HG03432 (cell line): ENCODE measurements around the gene LRRTM4.
"Not testable (repeated sequence)": the region's sequence is repeated elsewhere in the genome, so short reads cannot be mapped to it uniquely, and the experiment has no call there.

Experiments used
- ATAC-seq: cut with Tn5 transposase; IDR thresholded peaks from one replicate; pipeline ENCODE4 v1.9.1; 2021; ENCODE audit warnings: mild to moderate bottlenecking, moderate library complexity; ENCODE audit not compliant: unreplicated experiment

The LRRTM4 gene

DNA sequence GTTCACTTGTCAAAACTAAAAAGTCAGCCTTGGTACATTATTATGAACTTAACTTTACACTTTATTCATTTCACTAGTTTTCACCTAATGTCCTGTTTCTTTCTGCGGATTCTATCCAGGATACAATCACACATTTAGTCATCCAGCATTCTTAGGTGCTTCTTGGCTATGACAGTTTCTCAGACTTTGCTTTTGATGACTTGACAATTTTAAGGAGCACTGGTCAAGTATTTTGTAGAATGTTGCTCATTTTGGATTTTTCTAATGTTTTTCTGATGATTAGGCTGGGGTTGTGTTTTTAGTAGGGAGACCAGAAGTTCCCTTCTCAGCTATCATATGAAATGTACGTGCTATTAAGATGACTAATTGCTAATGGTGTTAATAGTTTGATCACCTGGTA, 601.2 kb downstream of the LRRTM4 start:
- no peak for ATAC-seq

DNA sequence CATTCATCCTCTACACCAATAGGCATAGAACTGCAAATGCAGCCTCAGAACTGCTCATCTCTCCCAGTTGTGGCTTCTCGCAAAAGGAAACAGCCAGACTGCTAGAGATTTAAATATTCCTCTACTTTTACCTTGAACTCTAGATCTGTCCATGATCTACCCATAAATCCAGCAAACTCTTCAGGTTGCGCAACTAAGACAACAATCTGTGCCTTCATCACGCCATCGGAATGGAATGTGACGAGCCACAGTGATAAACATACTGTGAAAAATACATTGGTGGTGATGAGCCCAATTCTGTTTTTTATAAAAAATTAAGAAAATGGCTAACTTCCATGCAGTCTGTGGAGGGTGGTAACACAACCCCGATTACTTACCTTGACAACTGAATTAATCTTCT, 626.7 kb downstream of the LRRTM4 start:
- ATAC-seq, result no peak

DNA sequence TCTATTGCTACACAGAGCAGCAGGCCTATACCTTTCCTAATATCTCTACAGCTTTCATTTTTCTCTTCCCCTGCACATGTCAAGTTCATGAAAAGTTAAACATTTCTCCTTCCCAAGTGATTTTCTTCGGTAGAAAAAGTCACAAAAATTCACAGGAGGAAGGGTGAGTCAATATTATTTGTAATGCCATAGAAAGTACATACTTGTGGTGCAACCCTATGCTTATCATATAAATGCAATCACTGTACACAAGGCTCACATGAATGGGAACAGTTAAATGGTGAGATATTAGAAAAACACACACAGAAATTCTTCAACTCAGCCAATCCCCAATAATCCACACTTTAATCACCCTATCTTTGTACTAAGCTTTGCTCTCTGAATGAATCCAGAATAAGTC, 651.6 kb downstream of the LRRTM4 start:
- ATAC-seq, result no peak

DNA sequence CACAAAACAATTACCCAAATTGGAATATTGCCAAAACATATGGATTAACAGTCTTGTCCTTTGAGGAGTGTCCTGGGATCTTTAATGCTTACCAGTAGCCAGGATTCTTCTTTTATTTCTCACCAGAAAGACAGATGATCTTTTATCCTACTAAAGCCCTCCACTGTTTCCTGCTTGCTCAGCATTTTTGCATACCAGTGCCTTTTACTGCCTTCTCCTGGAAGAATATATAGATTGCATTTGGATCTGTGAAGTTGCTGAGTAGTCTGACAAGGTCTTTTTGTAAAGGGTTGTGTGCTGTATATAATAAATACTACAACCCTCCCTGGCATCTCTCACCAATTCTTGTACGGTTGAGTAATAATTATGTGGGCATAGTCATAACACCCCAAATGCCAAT, 652.2 kb downstream of the LRRTM4 start:
- ATAC-seq, result no peak

GRCh38 chr2:76867854-76868253, 654.3 kb downstream of the LRRTM4 start:
- ATAC-seq, result no peak

DNA sequence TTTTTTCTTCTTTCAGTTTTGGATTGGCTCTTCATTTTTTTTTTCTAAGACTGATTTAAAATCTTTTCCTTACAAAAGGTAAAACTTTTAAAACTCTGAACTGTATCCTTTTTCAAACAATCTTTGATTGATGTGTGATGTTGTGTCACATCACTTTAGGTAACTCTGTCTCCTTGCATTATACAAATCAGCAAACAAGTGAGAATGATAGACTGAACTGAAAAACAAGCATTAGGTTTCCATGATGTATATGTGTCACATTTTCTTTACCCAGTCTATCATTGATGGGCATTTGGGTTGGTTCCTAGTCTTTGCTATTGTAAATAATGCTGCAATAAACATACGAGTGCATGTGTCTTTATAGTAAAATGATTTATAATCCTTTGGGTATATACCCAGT, 655.7 kb downstream of the LRRTM4 start:
- no peak for ATAC-seq

GRCh38 chr2:76862901-76863300, 659.3 kb downstream of the LRRTM4 start:
- ATAC-seq, result no peak

DNA sequence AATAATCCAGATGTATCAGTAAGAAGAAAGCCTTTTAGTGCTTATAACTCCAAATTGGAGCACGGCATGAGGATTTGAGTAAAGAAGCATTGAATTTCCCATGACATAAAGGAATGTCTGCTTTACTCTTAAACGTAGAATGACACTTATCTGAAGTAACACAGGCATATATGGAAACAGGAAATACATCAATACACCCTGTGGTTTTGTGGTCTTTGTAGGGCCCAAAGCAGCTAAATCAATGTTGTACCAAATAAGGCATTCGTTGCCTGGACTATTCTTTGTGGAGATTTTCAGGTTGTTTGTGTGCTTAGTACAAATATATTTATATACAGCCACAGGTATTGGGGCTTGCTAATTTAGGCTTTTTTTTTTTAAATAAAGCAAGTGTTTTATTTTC, 660.5 kb downstream of the LRRTM4 start:
- ATAC-seq, result peak; percentile 76

- ATAC-seq, result no peak
These were observed 671.2 kb downstream of the LRRTM4 start for GRCh38 chr2:76851000-76851399.

- no peak for ATAC-seq
These were observed 673.1 kb downstream of the LRRTM4 start for GRCh38 chr2:76849086-76849485.

- no peak for ATAC-seq
These were observed 682.4 kb downstream of the LRRTM4 start for GRCh38 chr2:76839826-76840225.

DNA sequence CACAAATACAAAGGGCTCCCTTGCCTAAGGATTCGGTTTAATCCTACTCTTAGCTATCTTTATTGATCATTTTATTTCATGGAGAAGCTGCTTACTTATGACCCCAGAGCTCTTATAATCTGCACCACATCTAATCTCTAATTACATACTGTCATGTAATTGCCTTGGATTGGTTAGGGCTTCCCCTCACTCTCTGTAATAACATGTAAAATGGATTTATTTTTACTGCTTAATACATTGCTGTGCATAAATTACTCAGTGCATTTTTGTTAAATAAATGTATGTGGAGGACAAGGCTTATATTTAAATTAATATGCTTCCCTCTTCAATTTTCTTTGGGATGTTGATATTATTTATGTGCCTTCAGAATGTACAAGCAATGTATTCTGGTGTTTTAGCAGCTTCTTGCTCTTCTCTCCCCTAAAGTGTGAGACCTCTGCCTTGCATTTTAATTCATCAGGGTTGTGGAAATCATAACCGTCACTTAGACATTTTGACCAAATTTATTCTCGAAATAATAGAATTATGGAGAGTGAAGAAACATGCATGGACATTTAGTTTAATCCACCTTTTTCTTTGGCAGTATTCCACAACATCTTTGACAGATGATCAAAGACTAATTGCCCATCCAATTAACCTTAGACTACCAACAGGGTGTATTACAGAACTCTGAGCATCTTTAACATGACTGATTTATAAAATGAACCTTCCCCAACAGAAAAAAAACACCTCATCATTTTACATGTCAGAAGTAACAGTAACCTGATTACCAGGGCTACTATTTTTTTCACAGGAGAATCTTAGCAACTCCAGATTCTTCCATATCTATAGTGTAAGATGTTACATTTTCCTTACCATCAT, 692.6 kb downstream of the LRRTM4 start:
- ATAC-seq, result no peak

DNA sequence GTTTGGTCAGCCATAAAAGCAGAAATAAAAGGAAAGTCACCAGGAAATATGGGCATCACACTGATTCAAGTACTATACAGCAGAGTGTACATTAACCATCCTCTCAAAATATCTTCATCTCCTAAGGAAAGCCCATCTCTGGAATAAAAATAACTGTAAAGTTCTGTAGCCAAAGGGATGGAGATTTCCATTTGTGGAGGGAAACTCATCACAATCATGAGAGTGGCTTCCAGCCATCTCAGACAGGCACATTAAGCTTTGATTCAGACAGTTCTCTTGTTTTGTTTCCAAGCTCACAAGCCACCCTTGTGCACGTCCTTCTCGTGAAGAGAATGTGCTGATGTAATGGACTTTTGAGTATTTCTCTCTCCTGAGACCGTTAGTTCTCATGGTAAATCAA, 695.5 kb downstream of the LRRTM4 start:
- ATAC-seq, result no peak

DNA sequence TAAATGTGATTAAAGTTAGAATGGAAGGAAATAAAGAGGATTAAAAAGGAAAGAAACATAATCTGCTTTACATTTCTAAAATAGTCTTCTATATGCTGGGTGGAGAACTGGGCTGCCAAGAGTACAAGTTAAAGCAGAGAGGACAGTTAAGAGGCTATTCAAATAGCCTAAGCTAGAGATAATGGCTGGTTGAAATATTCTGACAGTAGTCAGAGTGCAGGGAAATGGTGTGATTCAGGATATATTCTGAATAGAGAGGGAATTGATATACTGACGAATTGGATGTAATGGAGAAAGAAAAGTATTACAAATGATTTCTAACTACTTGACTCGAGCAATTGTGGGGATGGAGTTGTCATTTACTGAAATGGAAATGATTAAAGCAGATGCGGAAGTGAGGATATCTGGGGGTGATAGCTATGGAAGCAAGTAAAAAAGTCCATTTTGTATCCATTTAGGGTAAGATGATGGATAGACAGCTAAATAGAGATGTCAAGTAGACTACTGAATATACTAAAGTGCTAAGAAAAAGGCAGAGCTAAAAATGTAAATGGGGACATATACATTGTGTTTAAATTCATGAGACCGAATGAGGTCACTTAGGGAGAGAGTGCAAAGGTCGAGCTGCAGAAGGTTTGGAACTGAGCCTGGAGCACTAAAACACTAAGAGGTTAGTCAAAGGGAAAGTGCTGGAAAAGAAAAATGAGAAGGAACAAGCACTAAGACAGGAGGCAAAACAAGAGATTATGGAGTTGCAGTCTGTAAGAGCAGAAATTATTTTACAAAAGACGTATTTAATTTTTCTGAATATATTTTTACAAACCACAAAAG, 696.8 kb downstream of the LRRTM4 start:
- no peak for ATAC-seq

GRCh38 chr2:76821731-76822130, 700.4 kb downstream of the LRRTM4 start:
- no peak for ATAC-seq

DNA sequence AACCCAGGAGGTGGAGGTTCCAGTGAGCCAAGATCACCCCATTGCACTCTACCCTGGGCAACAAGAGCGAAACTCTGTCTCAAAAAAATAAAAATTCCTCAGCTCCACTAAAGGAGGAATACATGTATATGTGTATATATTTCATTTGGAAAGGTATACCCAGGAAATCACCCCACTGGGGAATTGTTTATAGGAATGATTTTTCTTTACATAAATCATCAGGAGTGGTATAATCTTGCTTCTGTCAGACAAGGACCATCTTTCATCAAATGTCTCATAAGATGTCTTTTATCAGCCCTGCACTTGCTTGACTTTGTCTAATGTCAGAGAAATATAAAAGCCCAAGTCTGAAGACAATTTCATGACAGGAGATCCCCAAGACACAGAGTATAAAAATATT, 709.1 kb downstream of the LRRTM4 start:
- ATAC-seq, result no peak

- no peak for ATAC-seq
These were observed 710.0 kb downstream of the LRRTM4 start for GRCh38 chr2:76812156-76812555.

- ATAC-seq, result no peak
These were observed 713.0 kb downstream of the LRRTM4 start for GRCh38 chr2:76809136-76809535.

- ATAC-seq, result no peak
These were observed 713.4 kb downstream of the LRRTM4 start for GRCh38 chr2:76808732-76809131.

DNA sequence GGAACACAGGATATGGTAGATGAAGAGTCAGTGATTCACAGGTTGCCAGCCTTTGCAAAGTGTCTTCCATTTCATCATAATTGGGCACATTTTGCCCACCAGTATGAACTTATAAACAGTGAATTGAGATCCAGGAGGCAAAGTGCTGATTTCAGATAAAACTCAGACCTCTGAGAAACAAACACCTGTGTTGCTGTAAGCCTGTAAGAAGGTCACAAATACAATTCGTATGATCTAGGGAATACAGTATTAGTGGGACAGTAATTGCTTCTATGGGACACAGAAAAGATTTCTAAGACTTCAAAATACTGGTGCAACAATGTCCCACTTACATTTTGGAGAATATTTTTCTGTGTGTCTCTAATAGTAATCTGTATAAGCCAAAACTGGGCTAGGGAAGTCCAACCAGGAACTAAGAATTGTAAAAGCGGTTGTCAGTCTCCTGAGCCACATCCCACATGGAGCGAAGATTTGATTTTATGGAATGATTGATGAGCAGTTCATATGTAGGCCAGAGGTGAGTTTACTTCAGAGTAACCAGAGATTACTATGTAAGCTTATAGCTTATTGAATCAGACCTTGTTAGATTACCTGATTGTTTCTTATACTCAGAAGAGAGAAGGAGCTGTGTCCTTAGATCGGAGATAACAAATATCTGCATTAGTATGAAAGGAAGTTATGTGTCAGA, 728.4 kb downstream of the LRRTM4 start:
- ATAC-seq, result no peak

DNA sequence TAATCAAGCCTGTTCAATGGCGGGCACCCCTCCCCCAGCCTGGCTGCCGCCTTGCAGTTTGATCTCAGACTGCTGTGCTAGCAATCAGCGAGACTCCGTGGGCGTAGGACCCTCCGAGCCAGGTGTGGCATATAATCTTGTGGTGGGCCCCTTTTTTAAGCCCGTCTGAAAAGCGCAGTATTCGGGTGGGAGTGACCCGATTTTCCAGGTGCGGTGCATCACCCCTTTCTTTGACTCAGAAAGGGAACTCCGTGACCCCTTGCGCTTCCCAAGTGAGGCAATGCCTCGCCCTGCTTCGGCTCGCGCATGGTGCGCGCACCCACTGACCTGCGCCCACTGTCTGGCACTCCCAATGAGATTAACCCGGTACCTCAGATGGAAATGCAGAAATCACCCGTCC, 740.9 kb downstream of the LRRTM4 start:
- ATAC-seq, result not testable (repeated sequence)

- peak; percentile 51 for ATAC-seq
These were observed 758.9 kb downstream of the LRRTM4 start for GRCh38 chr2:76763276-76763675.
